GM18861 (cell line): ENCODE measurements around the gene FCGBP.
"Not testable (repeated sequence)": the region's sequence is repeated elsewhere in the genome, so short reads cannot be mapped to it uniquely, and the experiment has no call there.

ENCODE experiments used
- ATAC-seq: cut with Tn5 transposase; IDR thresholded peaks from one replicate; pipeline ENCODE4 v1.9.1; 2021; ENCODE audit not compliant: unreplicated experiment

Gene FCGBP

GRCh38 chr19:39892506-39892902 is 41.9 kb downstream of the FCGBP start:
- not testable (repeated sequence) for ATAC-seq

GRCh38 chr19:39891660-39892505 is 42.6 kb downstream of the FCGBP start:
- not testable (repeated sequence) for ATAC-seq

GRCh38 chr19:39890755-39891551 is 43.5 kb downstream of the FCGBP start:
- no peak for ATAC-seq

- ATAC-seq, result not testable (repeated sequence)
Observed at GRCh38 chr19:39889872-39890754, 44.3 kb downstream of the FCGBP start.

- ATAC-seq, result not testable (repeated sequence)
Observed at GRCh38 chr19:39887456-39887951, 46.9 kb downstream of the FCGBP start.

GRCh38 chr19:39885821-39886554 is 48.4 kb downstream of the FCGBP start:
- not testable (repeated sequence) for ATAC-seq

- not testable (repeated sequence) for ATAC-seq
Observed at GRCh38 chr19:39884721-39885120, 49.7 kb downstream of the FCGBP start.
